Activated gamma-delta T cell treated with Interleukin-2 at 50 U/mL for 16 hours (primary cell): Measurements from ENCODE around the gene ACOX1.

Experiments
- DNase-seq: peaks from one replicate; pipeline ENCODE4 v3.0.0-alpha.2; 2020

ACOX1 gene

DNA sequence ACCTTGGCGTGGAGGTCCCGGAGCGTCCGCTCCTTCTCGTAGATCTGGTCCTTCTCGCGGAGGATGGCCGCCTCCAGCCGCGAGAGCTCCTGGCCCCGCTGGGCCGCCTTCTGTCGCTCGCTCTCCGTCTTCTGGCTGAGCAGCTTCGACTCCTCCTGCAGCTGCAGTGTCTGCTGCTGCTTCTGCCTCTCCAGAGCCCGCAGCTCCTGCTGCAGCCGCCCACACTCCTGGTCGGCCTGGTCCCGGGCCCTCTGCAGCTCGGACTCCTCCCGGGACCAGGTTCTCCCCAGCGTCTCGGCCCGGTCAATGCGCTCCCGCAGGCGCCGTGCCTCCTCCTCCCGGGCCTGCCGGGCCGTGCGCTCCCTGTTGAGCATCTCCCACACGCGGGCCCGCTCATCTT, 29.2 kb upstream of the ACOX1 start:
- DNase-seq = no peak

- DNase-seq = no peak
Measured at GRCh38 chr17:76007850-76008165, 28.8 kb upstream of the ACOX1 start.

- DNase-seq = no peak
Measured at GRCh38 chr17:76007131-76007849, 28.3 kb upstream of the ACOX1 start.

DNA sequence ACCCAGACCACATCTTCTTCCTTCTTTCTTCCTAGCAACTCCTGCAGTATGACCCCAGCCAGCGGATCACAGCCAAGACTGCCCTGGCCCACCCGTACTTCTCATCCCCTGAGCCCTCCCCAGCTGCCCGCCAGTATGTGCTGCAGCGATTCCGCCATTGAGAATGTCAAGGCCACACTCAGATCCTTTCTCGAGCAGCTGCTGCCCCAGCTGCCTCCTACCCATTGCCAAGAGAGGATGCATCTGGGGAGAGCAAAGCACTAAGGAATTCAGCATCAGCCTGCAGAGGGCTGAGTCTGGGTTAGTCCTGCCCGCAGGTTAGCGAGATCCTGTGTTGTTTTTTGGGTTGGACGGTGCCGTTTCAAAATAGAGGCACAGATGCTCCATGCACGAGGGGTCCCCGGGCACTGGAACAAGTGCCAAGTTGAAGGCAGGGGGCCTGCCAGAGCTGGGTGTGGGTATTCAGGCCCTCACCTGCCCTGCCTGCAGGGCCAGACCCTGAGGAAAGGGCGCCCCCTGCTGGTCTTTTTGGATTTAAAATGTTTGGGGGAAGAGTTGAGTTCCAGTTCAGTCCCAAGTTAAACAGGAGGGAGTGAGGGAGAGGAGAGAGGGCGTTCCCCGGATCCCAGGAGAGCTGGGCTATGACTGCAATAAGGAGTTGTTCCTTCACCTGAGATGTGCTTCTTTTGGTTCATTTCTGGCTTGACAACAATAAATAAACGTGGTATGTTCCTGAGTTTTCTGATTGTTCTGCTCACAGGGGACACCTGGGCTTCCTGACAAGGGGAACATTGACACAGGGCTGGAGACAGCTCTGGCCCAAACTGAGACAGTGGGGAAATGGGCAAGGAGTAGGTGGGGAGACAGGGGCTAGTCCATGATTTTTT, 26.5 kb upstream of the ACOX1 start:
- peak; percentile 84 for DNase-seq

DNA sequence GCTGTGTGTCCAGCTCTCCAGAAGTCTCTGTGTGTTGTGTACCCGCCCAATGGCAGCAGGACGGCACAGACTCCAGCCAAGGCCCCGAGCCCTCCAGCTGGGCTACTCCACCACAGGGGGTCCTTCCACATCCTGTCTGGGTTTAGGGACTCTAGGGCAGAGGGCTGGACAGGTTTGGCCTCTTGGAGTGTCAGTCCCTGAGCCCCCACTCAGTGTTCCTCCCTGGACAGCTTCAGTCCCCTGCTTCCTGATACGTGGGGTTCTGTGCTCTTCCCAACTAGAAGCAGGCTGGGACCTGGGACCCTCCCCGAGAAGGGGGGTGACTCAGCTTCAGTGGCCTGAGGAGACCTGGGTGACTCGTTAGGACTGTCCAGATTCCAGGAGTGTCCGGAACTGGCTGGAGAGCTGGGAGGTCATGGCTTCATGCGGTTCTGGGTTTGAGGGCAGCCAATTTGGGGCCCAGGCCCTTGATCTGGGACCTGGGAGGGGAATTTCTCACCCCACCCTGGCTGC, 25.8 kb upstream of the ACOX1 start:
- no peak for DNase-seq

- DNase-seq = no peak
Measured at GRCh38 chr17:76003915-76004314, 24.9 kb upstream of the ACOX1 start.

DNA sequence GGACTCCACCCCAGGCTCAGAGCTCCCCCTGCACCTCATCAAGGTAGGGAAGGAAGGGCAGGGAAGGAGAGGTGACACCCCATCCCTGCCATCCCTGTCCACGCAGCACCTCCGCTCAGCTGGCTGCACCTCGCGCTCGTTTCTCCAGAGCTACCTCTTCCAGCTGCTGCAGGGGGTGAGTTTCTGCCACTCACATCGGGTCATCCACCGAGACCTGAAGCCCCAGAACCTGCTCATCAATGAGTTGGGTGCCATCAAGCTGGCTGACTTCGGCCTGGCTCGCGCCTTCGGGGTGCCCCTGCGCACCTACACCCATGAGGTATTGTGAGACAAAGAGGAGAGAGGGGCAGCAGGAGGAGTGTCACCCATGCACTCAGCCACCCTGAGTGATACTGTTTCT, 23.1 kb upstream of the ACOX1 start:
- no peak for DNase-seq

DNA sequence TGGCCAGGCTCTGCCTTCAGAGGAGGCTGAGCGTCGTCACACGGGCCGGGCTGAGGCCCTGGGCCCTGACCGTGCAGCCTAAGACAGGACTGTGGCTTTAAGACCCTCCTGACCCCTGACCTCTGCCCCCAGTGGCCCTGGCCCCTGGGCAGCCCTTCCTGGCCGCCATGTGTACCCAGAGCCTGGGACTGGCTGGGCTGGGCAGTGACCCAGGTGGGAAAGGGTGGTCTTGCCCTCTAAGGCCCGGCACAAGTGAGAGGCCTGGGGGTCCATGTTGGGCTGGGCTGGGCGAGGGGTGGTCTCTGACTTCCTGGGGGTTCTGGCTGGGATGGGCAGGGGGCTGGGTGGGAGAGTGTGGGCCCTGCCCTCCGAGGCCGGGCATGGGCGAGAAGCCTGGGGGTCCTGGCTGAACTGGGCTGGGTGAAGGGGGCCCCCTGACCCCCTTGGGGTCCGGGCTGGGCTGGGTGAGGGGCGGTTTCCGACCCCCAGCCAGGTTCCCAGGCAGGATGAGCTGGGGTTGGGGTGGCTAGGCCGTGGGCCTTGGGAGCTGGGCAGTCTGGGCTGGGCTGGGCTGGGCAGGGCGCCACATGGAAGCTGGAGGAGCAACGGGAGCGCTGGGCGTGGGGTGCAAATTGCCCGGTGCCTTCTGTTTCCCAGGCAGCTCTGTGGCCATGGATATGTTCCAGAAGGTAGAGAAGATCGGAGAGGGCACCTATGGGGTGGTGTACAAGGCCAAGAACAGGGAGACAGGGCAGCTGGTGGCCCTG, 22.0 kb upstream of the ACOX1 start, which contains the start of gene CDK3:
Gene CDK3, plus strand, starts transcription at position 101 of the 767 bp plus-strand sequence. Its CDS starts 571 bp downstream, at position 672.
- DNase-seq = no peak

- DNase-seq = peak; percentile 58
Measured at GRCh38 chr17:76000016-76000754, 21.2 kb upstream of the ACOX1 start.

GRCh38 chr17:75998327-75998795, 19.4 kb upstream of the ACOX1 start:
- DNase-seq = no peak

- no peak for DNase-seq
Measured at GRCh38 chr17:75996665-75997590, 18.0 kb upstream of the ACOX1 start.

GRCh38 chr17:75995385-75995925, 16.5 kb upstream of the ACOX1 start:
- DNase-seq = no peak

GRCh38 chr17:75994802-75995370, 15.9 kb upstream of the ACOX1 start:
- DNase-seq = no peak

DNA sequence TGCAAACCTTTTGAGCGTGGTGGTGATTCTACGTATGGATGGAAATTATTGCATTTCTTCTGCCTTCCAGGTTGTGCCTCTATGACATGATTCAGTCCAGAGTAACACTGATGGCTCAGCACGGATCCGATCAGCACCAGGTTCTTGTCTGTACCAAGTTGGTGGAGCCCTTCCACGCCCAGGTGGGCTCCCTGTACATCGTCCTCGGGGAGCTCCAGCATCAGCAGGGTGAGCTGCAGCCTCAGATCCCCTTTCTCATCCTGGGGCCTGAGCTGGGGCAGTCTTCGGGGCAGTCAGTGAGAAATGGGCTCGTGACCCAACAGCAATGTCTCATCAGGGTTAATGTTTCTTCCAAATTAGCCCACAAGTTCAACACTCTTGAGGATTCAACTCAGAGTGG, 12.4 kb upstream of the ACOX1 start:
- DNase-seq = no peak

- no peak for DNase-seq
Measured at GRCh38 chr17:75987041-75987440, 8.1 kb upstream of the ACOX1 start.

- no peak for DNase-seq
Measured at GRCh38 chr17:75985986-75986385, 7.0 kb upstream of the ACOX1 start.

DNA sequence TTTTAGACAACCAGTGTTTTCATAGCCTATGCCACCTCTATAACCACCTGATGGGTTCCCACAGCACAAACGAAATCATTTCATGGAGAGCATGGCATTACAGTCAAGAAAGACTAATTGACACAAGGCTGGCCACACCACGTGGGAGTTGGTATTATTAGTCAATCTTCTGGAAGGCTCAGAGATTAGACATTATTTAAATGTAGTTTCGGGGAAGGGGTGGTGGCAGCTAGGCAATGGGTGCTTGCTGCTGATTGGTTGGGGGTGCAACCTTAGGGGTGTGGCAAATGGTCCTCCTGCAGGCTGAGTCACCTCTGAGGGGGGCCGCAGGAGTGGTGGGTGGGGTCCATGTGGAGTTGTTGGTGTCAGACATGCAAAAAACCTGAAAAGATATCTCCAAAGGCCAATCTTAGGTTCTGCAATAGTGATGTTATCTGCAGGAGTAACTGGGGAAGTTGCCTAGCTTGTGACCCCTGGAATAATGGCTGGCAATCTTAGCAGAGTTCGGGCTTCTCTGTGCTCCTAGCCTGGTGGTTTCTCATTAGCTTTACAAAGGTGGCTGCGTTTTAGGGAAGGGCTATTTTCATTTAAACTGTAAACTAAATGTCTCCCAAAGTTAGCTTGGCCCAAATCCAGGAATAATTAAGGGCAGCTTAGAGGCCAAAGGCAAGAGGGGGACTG, 4.7 kb upstream of the ACOX1 start:
- DNase-seq = no peak

DNA sequence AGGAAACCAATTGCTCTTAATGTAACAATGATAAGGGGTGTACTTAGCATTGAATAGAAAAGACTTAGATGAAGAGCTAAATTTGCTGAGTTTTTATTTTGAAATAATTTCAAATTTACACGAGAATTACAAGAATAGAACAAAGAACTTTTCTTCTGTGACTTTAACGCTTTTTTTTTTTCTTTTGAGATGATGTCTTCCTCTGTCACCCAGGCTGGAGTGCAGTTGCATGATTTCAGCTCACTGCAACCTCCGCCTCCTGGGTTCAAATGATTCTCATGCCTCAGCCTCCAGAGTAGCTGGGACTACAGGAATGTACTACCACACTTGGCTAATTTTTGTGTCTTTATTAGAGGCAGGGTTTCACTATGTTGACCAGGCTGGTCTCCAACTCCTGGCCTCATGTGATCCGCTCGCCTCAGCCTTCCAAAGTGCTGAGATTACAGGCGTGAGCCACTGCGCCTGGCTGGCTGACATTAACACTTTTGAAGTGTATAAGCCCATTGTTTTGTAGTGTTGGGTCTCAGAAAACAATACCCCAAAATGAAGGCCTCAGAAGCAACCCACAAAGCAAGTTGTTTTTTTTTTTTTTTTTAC, 2.2 kb upstream of the ACOX1 start:
- DNase-seq = no peak

DNA sequence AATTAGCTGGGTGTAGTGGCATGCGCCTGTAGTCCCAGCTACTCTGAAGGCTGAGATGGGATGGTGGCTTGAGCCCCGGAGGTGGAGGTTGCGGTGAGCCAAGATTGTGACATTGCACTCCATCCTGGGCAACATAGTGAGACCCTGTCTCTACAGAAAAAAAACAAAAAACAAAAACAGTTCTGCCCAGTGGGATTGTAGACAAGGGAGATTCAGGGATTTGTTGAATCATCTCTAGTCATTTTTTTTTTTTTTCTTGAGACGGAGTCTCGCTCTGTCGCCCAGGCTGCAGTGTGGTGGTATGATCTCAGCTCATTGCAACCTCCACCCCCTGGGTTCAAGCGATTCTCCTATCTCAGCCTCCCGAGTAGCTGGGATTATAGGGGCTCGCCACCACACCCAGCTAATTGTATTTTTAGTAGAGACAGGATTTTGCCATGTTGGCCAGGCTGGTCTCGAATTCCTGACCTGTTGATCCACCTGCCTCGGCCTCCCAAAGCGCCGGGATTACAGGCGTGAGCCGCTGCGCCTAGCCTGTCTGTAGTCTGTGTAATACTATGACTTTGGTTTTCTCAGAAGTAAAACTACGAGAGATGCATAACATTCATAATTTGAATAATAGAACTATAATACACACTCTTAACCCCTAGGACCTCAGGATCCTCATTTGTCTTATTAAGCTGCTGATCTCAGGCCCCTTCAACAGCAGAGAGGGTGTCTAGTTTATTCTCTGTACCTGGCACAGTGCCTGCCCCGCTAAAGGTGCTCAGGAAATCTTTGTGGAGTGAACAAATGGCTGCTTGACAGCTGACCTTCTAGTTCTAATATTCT, 1.4 kb upstream of the ACOX1 start:
- DNase-seq = no peak
